OCI-LY1 (cell line): ENCODE results near the gene CUBN.

Experiments used
- H2AFZ ChIP-seq: fragments of 200-600 bp; sonication (generic), shearing (Covaris generic); 2 replicates; pipeline ENCODE4 v1.6.0; 2014; ENCODE audit warnings: antibody characterized with exemption, mild to moderate bottlenecking, low read length
- H3F3A ChIP-seq: fragments of 200-600 bp; sonication (generic), shearing (Covaris generic); 2 replicates; pipeline ENCODE4 v1.6.0; 2014; ENCODE audit warnings: mild to moderate bottlenecking, antibody characterized with exemption, low read length, moderate library complexity; ENCODE audit not compliant: insufficient read depth
- H3K27ac ChIP-seq: fragments of 200-600 bp; sonication (generic); 2 replicates; pipeline ENCODE4 v1.5.1; 2014; ENCODE audit warnings: low read length, mixed run types, mild to moderate bottlenecking, low read depth; ENCODE audit not compliant: poor library complexity, severe bottlenecking
- H3K27me3 ChIP-seq: fragments of 200-600 bp; sonication (generic); 2 replicates; pipeline ENCODE4 v1.6.0; 2014; ENCODE audit warnings: antibody characterized with exemption, mild to moderate bottlenecking, low read length, moderate library complexity; ENCODE audit not compliant: insufficient read depth
- H3K36me3 ChIP-seq: fragments of 200-600 bp; sonication (generic); 2 replicates; pipeline ENCODE4 v1.6.1; 2014; ENCODE audit warnings: mild to moderate bottlenecking, antibody characterized with exemption, low read length, moderate library complexity, mixed read lengths; ENCODE audit not compliant: insufficient read depth
- H3K4me1 ChIP-seq: fragments of 200-600 bp; sonication (generic); 2 replicates; pipeline ENCODE4 v1.5.1; 2014; ENCODE audit warnings: mild to moderate bottlenecking, low read length, moderate library complexity; ENCODE audit not compliant: insufficient read depth, severe bottlenecking
- H3K4me2 ChIP-seq: fragments of 200-600 bp; sonication (generic), shearing (Covaris generic); 2 replicates; pipeline ENCODE4 v1.6.1; 2014; ENCODE audit warnings: low read length
- H3K4me3 ChIP-seq: fragments of 200-600 bp; sonication (generic); 2 replicates; pipeline ENCODE4 v1.5.1; 2014; ENCODE audit warnings: low read length, low read depth, mild to moderate bottlenecking, mixed read lengths; ENCODE audit not compliant: poor library complexity, severe bottlenecking
- H3K79me2 ChIP-seq: fragments of 200-600 bp; shearing (Covaris generic); 2 replicates; pipeline ENCODE4 v1.6.1; 2016; ENCODE audit warnings: mixed run types, low read length, mixed read lengths; ENCODE audit not compliant: insufficient read depth
- H3K9ac ChIP-seq: fragments of 200-600 bp; sonication (generic), shearing (Covaris generic); 2 replicates; pipeline ENCODE4 v1.6.1; 2014; ENCODE audit warnings: mild to moderate bottlenecking, low read length, mixed read lengths
- H3K9me2 ChIP-seq: fragments of 200-600 bp; sonication (generic), shearing (Covaris generic); 2 replicates; pipeline ENCODE4 v1.6.1; 2014; ENCODE audit warnings: low read depth, mild to moderate bottlenecking, low read length, mixed read lengths
- H3K9me3 ChIP-seq: fragments of 200-600 bp; shearing (Covaris generic); 2 replicates; pipeline ENCODE4 v1.6.1; 2014; ENCODE audit warnings: low read length, mixed read lengths
- H4K20me1 ChIP-seq: fragments of 200-600 bp; sonication (generic), shearing (Covaris generic); 2 replicates; pipeline ENCODE4 v1.6.0; 2016; ENCODE audit warnings: mild to moderate bottlenecking, low read length; ENCODE audit not compliant: insufficient read depth
- EZH2 ChIP-seq: fragments of 200-600 bp; sonication (generic), shearing (Covaris generic); IDR thresholded peaks from 2 replicates; pipeline ENCODE4 v1.8.0; 2017; ENCODE audit warnings: borderline replicate concordance, mixed run types, mild to moderate bottlenecking, antibody characterized with exemption, low read length, moderate library complexity, mixed read lengths
- TF ChIP-seq, protein P1 (sequence below): fragments of 200-600 bp; sonication (generic), shearing (Covaris generic); IDR thresholded peaks from 2 replicates; pipeline ENCODE4 v1.5.1; 2017; ENCODE audit warnings: mild to moderate bottlenecking, antibody characterized with exemption, low read length, moderate library complexity, mixed read lengths

Gene CUBN

DNA sequence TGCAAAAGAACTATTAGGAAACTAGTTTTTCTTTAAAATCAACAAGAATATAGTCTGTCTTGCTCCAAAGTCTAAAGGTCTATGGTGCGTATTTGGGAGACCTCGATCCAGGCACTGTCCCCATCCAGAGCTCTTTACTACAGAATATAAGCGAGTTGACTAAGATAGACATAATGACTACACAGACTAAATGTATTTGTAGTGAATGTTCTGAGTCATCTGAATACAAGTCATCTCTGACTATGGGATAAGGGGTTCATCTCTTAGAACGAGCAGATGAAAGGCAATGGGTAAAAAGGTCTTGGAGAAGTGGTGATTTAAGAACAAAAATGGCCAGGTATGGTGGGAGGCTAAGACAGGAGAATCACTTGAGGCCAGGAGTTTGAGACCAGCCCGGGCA is 176.3 kb downstream of the CUBN start:
- no peak overlapping the region for H3K9ac ChIP-seq
- H3K36me3 ChIP-seq = no peaks in the 10 kb centered on the region
- no peak overlapping the region for H3K27ac ChIP-seq
- no peak overlapping the region for H3K4me2 ChIP-seq
- no peak overlapping the region for H3K4me3 ChIP-seq
- H2AFZ ChIP-seq = no peak overlapping the region
- no peaks in the 10 kb centered on the region for H3F3A ChIP-seq
- H4K20me1 ChIP-seq = no peaks in the 10 kb centered on the region
- no peaks in the 10 kb centered on the region for H3K4me1 ChIP-seq
- H3K79me2 ChIP-seq = no peaks in the 10 kb centered on the region
- H3K9me2 ChIP-seq = no peaks in the 10 kb centered on the region
- TF ChIP-seq EZH2 = no peak
- TF ChIP-seq, protein P1, sequence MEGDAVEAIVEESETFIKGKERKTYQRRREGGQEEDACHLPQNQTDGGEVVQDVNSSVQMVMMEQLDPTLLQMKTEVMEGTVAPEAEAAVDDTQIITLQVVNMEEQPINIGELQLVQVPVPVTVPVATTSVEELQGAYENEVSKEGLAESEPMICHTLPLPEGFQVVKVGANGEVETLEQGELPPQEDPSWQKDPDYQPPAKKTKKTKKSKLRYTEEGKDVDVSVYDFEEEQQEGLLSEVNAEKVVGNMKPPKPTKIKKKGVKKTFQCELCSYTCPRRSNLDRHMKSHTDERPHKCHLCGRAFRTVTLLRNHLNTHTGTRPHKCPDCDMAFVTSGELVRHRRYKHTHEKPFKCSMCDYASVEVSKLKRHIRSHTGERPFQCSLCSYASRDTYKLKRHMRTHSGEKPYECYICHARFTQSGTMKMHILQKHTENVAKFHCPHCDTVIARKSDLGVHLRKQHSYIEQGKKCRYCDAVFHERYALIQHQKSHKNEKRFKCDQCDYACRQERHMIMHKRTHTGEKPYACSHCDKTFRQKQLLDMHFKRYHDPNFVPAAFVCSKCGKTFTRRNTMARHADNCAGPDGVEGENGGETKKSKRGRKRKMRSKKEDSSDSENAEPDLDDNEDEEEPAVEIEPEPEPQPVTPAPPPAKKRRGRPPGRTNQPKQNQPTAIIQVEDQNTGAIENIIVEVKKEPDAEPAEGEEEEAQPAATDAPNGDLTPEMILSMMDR = no peak
- no peaks in the 10 kb centered on the region for H3K27me3 ChIP-seq
- H3K9me3 ChIP-seq = no peaks in the 10 kb centered on the region

GRCh38 chr10:16952610-16953009 is 177.0 kb downstream of the CUBN start:
- Histone ChIP-seq H3F3A (no peaks in the 10 kb centered on the region), H4K20me1 (no peaks in the 10 kb centered on the region), H3K79me2 (no peaks in the 10 kb centered on the region), H3K4me3 (no peak overlapping the region), H3K4me2 (no peak overlapping the region), H3K36me3 (no peaks in the 10 kb centered on the region), H3K27ac (no peak overlapping the region), H3K9ac (no peak overlapping the region), H3K4me1 (no peaks in the 10 kb centered on the region), H3K27me3 (no peaks in the 10 kb centered on the region), H2AFZ (no peak overlapping the region), H3K9me2 (no peaks in the 10 kb centered on the region), H3K9me3 (no peaks in the 10 kb centered on the region)
- TF ChIP-seq, protein P1 = no peak
- TF ChIP-seq EZH2 = no peak

- Histone ChIP-seq H3K9me2 (no peaks in the 10 kb centered on the region), H3F3A (no peaks in the 10 kb centered on the region), H3K9me3 (no peaks in the 10 kb centered on the region), H3K4me3 (no peak overlapping the region), H3K79me2 (no peaks in the 10 kb centered on the region), H3K27me3 (no peaks in the 10 kb centered on the region), H3K4me1 (no peaks in the 10 kb centered on the region), H3K27ac (no peak overlapping the region), H3K36me3 (no peaks in the 10 kb centered on the region), H3K4me2 (no peak overlapping the region), H2AFZ (no peak overlapping the region), H4K20me1 (no peaks in the 10 kb centered on the region), H3K9ac (no peak overlapping the region)
- TF ChIP-seq, protein P1 = no peak
- TF ChIP-seq EZH2 = no peak
These were observed 177.5 kb downstream of the CUBN start for GRCh38 chr10:16952080-16952479.
